Smooth muscle cell (in vitro differentiated cells): ENCODE measurements around the gene UBE2G2. TPM values are rescaled to one million over a fixed set of nuclear protein-coding genes. Genes with fewer than 3 reads are reported as not detected.

Experiments used
- DNase-seq: peaks from one replicate; lab custom pipeline; 2025; ENCODE audit not compliant: unreplicated experiment; lab: John Stamatoyannopoulos, UW
- H2AFZ ChIP-seq: fragments of 200-600 bp; sonication (generic); 2 replicates; pipeline ENCODE4 v1.6.0; 2016; ENCODE audit warnings: antibody characterized with exemption, low read depth, mild to moderate bottlenecking
- H3F3A ChIP-seq: fragments of 200-600 bp; sonication (generic); 2 replicates; pipeline ENCODE4 v1.6.0; 2017; ENCODE audit warnings: antibody characterized with exemption, low read depth
- H3K27ac ChIP-seq: fragments of 200-600 bp; sonication (generic); 2 replicates; pipeline ENCODE4 v1.5.1; 2016; ENCODE audit warnings: low read depth, mild to moderate bottlenecking
- H3K27me3 ChIP-seq: fragments of 200-600 bp; sonication (generic); 2 replicates; pipeline ENCODE4 v1.6.1; 2016; ENCODE audit warnings: low read depth, mild to moderate bottlenecking
- H3K36me3 ChIP-seq: fragments of 200-600 bp; sonication (generic); 2 replicates; pipeline ENCODE4 v1.5.1; 2016; ENCODE audit warnings: low read depth
- H3K4me1 ChIP-seq: fragments of 200-600 bp; sonication (generic); 2 replicates; pipeline ENCODE4 v1.5.1; 2016; ENCODE audit warnings: low read depth
- H3K4me2 ChIP-seq: fragments of 200-600 bp; sonication (generic); 2 replicates; pipeline ENCODE4 v1.6.0; 2016; ENCODE audit warnings: mild to moderate bottlenecking
- H3K4me3 ChIP-seq: fragments of 200-600 bp; sonication (generic); 2 replicates; pipeline ENCODE4 v1.5.1; 2016; ENCODE audit warnings: mild to moderate bottlenecking
- H3K79me2 ChIP-seq: fragments of 200-600 bp; sonication (generic); 2 replicates; pipeline ENCODE4 v1.6.0; 2016; ENCODE audit warnings: low read depth, mild to moderate bottlenecking
- H3K9ac ChIP-seq: fragments of 200-600 bp; sonication (generic); 2 replicates; pipeline ENCODE4 v1.6.0; 2016; ENCODE audit warnings: low read depth
- H3K9me3 ChIP-seq: fragments of 200-600 bp; sonication (generic); replicated peaks from 2 replicates; pipeline ENCODE4 v1.5.1; 2016; ENCODE audit warnings: low read depth
- H4K20me1 ChIP-seq: fragments of 200-600 bp; sonication (generic); 2 replicates; pipeline ENCODE4 v1.6.0; 2016; ENCODE audit warnings: low read depth
- CTCF ChIP-seq: fragments of 200-600 bp; sonication (generic); IDR thresholded peaks from 2 replicates; pipeline ENCODE4 v1.5.1; 2017; ENCODE audit warnings: borderline replicate concordance, mild to moderate bottlenecking, antibody characterized with exemption; ENCODE audit not compliant: insufficient read depth, poor library complexity, severe bottlenecking
- WGBS: methylation state at CpG from one replicate; pipeline ENCODE4 v1.1.7; 2016; ENCODE audit warnings: low lambda C conversion rate; 5-methylcytosine and 5-hydroxymethylcytosine counted together
- polyA plus RNA-seq: library from polyadenylated mRNA; unstranded; fragments of >200 nt; fragmentation: Nextera tagmentation; extraction: Ambion mirVana; gene quantifications from 2 replicates; pipeline ENCODE4 v1.2.1, GENCODE V29; 2016
- total RNA-seq: library from RNA; depleted of rRNA; stranded (reverse); fragments of >200 nt; gene quantifications from 2 replicates; pipeline ENCODE4 v1.2.3, GENCODE V29; 2014

UBE2G2 gene
- total and polyA plus RNA-seq, 2 experiments from 2014 or later = 33.1 to 34.1 TPM

- peaks cover 84% of the 10 kb centered on the region for H3K79me2 ChIP-seq
- peaks cover 20% of the 10 kb centered on the region for H3K4me1 ChIP-seq
- no peaks in the 10 kb centered on the region for H3K9me3 ChIP-seq
- no peak for TF ChIP-seq CTCF
- no peak overlapping the region for H3K4me2 ChIP-seq
- H3K27ac ChIP-seq = no peak overlapping the region
- H3K9ac ChIP-seq = no peak overlapping the region
- H3K4me3 ChIP-seq = no peak overlapping the region
- DNase-seq = no peak
- H3F3A ChIP-seq = no peaks in the 10 kb centered on the region
- WGBS = 97% methylated on average over 2 of the region's 2 CpGs
- H3K36me3 ChIP-seq = peaks cover 3% of the 10 kb centered on the region
- no peaks in the 10 kb centered on the region for H3K27me3 ChIP-seq
- no peak overlapping the region for H2AFZ ChIP-seq
- peaks cover 63% of the 10 kb centered on the region for H4K20me1 ChIP-seq
Observed at GRCh38 chr21:44797775-44798174, 3.8 kb downstream of the UBE2G2 start.

GRCh38 chr21:44795342-44795741 is 6.3 kb downstream of the UBE2G2 start:
- 87% methylated on average over 11 of the region's 11 CpGs for WGBS

GRCh38 chr21:44793592-44794374 is 7.8 kb downstream of the UBE2G2 start:
- no peak overlapping the region for H3K4me3 ChIP-seq
- no peaks in the 10 kb centered on the region for H3F3A ChIP-seq
- H3K27ac ChIP-seq = no peak overlapping the region
- peaks cover 75% of the 10 kb centered on the region for H4K20me1 ChIP-seq
- DNase-seq = no peak
- H2AFZ ChIP-seq = no peak overlapping the region
- H3K4me2 ChIP-seq = no peak overlapping the region
- peaks cover 3% of the 10 kb centered on the region for H3K36me3 ChIP-seq
- no peaks in the 10 kb centered on the region for H3K9me3 ChIP-seq
- peaks cover 4% of the 10 kb centered on the region for H3K4me1 ChIP-seq
- no peak overlapping the region for H3K9ac ChIP-seq
- WGBS = 37% methylated on average over 4 of the region's 4 CpGs
- TF ChIP-seq CTCF = no peak
- H3K27me3 ChIP-seq = no peaks in the 10 kb centered on the region
- H3K79me2 ChIP-seq = peaks cover 74% of the 10 kb centered on the region

More at GRCh38 chr21:44795342-44795741, 6.3 kb downstream of the UBE2G2 start:
- Histone ChIP-seq H3K4me2 (no peak overlapping the region), H3K4me1 (peaks cover 8% of the 10 kb centered on the region), H3K27me3 (no peaks in the 10 kb centered on the region), H2AFZ (no peak overlapping the region), H3K4me3 (no peak overlapping the region), H3K36me3 (peaks cover 3% of the 10 kb centered on the region), H3K27ac (peak overlapping the region; percentile 0), H3K79me2 (peaks cover 86% of the 10 kb centered on the region), H3K9ac (no peak overlapping the region), H3F3A (no peaks in the 10 kb centered on the region), H3K9me3 (no peaks in the 10 kb centered on the region), H4K20me1 (peaks cover 75% of the 10 kb centered on the region)
- DNase-seq = no peak
- TF ChIP-seq CTCF = no peak
